Measurements from ENCODE around the gene NUP50.

The NUP50 gene

GRCh38 chr22:45163451-45164269 lies at the start of gene NUP50:
NUP50 (plus strand) TSS chr22:45163925; CDS start chr22:45168178, 4,253 bp downstream.
- peak; percentile 99 for DNase-seq (ENCODE audit: low spot score)

DNA sequence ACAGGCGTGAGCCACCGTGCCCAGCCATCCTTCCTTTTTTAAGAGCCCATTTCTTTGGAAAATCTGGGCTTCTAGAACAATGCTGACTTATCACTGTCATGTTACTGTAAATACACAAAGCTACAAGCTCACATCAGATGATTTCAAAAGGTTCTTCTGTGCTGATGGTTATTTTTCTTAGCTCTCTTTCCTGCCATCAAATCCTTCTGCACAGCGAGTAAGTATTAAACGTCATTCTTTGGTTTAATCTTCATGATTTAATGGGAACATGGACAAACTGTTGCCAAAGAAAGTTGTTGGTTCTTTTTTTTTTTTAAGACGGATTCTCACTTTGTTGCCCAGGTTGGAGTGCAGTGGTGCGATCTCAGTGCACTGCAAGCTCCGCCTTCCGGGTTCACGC lies 43.3 kb upstream of the NUP50 start:
- no peak for DNase-seq (ENCODE audit: low spot score)

GRCh38 chr22:45120931-45121330 lies 42.8 kb upstream of the NUP50 start:
- no peak for DNase-seq (ENCODE audit: low spot score)

- no peak for DNase-seq (ENCODE audit: low spot score)
These were observed 39.4 kb upstream of the NUP50 start for GRCh38 chr22:45124176-45124847.

DNA sequence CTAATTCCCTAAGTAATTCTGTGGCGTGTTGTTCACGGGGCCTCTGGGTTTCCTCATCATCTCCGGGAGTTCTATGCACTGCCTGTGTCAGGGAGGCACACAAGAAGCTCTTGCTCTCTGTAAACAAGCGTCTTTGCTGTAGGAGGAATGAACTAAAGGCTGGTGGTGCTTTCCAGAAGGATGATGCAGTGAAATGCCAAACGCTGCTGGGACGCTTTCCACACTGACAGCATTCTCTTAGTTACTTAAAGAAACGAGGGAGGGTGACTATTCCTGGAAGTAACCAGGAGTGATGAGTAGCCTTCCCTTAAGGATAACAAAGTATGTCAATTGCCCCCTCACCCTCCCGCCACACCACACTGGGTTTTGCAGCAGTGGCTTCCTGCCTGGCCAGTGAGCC lies 38.5 kb upstream of the NUP50 start:
- DNase-seq (ENCODE audit: low spot score) = no peak

DNA sequence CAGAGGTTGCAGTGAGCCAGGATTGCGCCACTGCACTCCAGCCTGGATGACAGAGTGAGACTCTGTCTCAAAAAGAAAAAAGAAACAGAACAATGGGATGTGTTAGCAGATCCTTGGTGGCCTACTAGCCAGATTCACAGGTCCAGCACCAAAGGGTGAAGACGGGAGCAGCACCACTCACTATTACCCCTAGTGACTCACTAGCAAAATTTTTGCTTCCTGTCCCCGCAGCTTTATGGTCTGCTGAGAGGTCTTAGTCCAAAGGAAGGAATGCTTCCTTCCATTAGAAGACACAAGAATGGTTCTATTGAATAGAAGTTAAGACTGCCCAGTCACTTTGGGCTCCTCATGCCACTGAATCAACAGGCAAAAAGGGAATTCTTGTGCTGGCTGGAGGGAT lies 35.9 kb upstream of the NUP50 start:
- no peak for DNase-seq (ENCODE audit: low spot score)

GRCh38 chr22:45129703-45130524 lies 33.8 kb upstream of the NUP50 start:
- no peak for DNase-seq (ENCODE audit: low spot score)

GRCh38 chr22:45130891-45131290 lies 32.8 kb upstream of the NUP50 start:
- DNase-seq (ENCODE audit: low spot score) = no peak

DNA sequence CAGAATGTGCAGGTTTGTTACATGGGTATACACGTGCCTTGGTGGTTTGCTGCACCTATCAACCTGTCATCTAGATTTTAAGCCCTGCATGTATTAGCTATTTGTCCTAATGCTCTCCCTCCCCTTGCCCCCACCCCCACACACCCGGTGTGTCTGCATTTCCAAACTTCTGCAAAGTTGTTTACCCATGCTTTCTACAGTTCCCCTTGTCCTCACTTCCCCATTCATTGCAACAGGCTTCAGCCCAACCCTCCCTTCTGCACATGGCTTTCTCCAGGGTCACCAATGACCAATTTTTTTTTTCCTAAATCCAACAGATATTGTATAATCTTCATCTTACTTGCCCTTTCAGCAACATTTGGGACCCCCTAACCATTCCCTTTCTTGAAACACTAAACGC lies 32.0 kb upstream of the NUP50 start:
- no peak for DNase-seq (ENCODE audit: low spot score)

- no peak for DNase-seq (ENCODE audit: low spot score)
These were observed 29.4 kb upstream of the NUP50 start for GRCh38 chr22:45134313-45134712.

DNA sequence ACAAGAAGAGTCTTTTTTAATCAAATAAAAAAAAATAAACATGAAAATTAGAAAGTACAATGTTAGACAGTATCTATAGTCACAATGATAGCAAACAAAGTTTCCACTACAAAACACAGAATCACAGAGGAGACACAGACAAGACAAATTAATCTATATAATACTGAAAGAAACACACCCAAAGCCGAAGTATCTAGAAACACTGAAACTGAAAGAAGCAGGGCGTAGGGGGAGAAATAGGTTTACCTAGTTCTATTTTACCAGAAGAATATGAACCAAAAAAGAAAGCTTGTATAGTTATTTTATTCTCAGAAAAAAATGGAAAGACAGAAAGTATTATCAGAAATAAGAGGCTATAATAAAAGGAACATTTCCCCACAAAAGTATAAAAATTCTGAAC lies 27.1 kb upstream of the NUP50 start:
- DNase-seq (ENCODE audit: low spot score) = no peak

DNA sequence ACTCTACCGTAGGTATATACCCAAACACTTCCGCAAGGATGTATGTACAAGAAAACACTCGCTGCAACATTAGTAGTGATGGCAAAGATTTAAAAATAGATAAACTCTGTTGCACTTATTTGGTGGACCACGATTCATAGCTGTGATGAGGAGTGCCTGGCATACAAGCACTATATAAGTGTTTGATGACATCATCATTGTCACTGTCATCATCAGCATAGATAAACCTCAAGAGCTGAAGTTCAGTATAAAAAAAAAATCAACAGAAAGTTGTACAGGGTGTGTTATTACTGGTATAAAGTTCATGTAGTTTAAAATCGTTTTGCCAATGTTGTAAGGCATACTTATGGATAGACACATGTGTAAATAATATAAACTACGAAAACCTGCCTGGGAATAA lies 24.0 kb upstream of the NUP50 start:
- DNase-seq (ENCODE audit: low spot score) = no peak

DNA sequence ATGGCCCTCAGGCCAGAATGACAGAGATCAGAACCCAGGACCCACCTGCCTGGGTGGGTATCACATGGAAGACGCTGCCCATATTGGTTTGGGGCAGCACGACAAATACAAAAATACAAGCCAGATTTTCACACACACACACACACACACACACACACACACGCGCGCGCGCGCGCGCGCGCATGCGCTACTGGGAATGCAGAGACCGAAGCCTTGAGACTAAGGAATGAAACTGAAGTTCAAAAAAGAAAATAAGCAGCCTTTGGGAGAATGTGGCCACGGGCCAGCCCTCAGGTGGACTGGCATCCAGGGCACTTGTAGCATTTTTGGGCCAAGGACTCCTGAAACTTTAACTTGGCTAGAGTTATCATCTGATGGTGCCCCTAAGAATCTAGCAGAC lies 21.3 kb upstream of the NUP50 start:
- no peak for DNase-seq (ENCODE audit: low spot score)

- DNase-seq (ENCODE audit: low spot score) = no peak
These were observed 18.8 kb upstream of the NUP50 start for GRCh38 chr22:45144916-45145315.

GRCh38 chr22:45149671-45150070 lies 14.1 kb upstream of the NUP50 start:
- DNase-seq (ENCODE audit: low spot score) = no peak

GRCh38 chr22:45150139-45150538 lies 13.6 kb upstream of the NUP50 start:
- no peak for DNase-seq (ENCODE audit: low spot score)

- no peak for DNase-seq (ENCODE audit: low spot score)
These were observed 12.2 kb upstream of the NUP50 start for GRCh38 chr22:45151503-45151902.

DNA sequence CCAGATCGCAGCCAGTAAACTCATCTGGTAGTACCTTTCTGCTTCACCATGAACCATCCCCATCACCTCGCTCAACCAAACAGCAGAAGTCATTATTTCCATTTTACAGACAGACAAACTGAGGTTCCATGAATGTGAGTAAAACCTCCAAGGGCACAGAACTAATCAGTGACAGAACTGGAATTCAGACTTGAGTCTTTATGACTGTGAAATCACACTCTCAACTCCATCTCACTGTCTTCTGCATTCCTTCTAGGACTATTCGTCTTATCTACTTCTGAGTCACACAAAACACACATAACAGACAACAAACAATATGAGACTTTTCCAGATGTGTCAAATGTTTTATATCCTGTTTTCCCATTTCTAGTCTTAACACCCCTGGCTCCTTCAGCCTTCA lies 9.3 kb upstream of the NUP50 start:
- DNase-seq (ENCODE audit: low spot score) = peak; percentile 37

- no peak for DNase-seq (ENCODE audit: low spot score)
These were observed 8.5 kb upstream of the NUP50 start for GRCh38 chr22:45155050-45155840.

DNA sequence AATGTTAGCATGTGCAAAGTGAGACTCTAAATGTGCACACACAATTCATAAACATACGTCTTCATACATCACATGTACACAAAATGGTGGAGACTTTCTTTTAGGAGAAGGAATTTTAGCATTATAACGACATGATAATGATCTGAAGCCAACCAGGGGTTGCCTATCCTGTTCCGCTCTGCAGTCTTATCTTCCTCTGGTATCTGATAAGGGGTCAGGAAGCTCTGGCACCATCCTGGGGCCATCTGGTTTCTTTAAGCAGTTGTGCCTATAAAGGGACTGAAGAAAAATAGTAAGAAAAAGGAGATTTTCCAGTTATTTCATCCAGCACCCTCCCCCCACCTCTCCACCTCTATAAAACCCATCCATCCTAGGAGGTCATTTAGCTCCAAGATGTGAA lies 5.8 kb upstream of the NUP50 start:
- no peak for DNase-seq (ENCODE audit: low spot score)

- DNase-seq (ENCODE audit: low spot score) = peak; percentile 61
These were observed 3.9 kb upstream of the NUP50 start for GRCh38 chr22:45159652-45160462.

Measured in LoVo (cell line).